ENCODE results near the gene FIBP.

The FIBP gene

GRCh38 chr11:65888163-65888814 lies at the start of gene FIBP:
Gene FIBP, minus strand, starts transcription at chr11:65888471. Its CDS starts 53 bp downstream, at chr11:65888418.
- DNase-seq (ENCODE audit: low spot score): peak; percentile 98

DNA sequence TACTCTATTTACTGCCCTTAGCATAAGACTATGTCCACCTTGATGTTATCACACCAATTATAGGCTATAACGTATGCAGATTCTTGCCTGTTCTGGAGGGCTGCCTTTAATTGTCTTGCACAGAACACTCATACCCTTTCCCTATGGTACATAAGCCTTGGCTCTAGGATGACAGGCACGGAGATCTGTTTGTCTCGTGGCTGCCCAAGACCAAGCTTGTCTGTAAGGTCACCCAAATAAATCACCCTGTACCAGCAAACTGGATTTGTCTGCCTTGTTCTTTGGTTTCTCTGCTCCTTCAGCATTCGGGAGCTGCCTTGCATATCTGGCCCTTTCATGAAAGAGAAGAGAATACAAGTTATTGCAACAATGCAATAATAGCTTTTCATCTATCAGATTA lies 49.5 kb upstream of the FIBP start:
- DNase-seq (ENCODE audit: low spot score): no peak

- DNase-seq (ENCODE audit: low spot score): no peak
These were observed 45.7 kb upstream of the FIBP start for GRCh38 chr11:65934014-65934413.

GRCh38 chr11:65932558-65932919 lies 44.3 kb upstream of the FIBP start:
- no peak for DNase-seq (ENCODE audit: low spot score)

- no peak for DNase-seq (ENCODE audit: low spot score)
These were observed 43.7 kb upstream of the FIBP start for GRCh38 chr11:65931773-65932557.

- DNase-seq (ENCODE audit: low spot score): no peak
These were observed 40.4 kb upstream of the FIBP start for GRCh38 chr11:65928667-65929066.

GRCh38 chr11:65927904-65928397 lies 39.7 kb upstream of the FIBP start:
- peak; percentile 40 for DNase-seq (ENCODE audit: low spot score)

- no peak for DNase-seq (ENCODE audit: low spot score)
These were observed 37.1 kb upstream of the FIBP start for GRCh38 chr11:65925397-65925796.

- no peak for DNase-seq (ENCODE audit: low spot score)
These were observed 34.3 kb upstream of the FIBP start for GRCh38 chr11:65922565-65922964.

DNA sequence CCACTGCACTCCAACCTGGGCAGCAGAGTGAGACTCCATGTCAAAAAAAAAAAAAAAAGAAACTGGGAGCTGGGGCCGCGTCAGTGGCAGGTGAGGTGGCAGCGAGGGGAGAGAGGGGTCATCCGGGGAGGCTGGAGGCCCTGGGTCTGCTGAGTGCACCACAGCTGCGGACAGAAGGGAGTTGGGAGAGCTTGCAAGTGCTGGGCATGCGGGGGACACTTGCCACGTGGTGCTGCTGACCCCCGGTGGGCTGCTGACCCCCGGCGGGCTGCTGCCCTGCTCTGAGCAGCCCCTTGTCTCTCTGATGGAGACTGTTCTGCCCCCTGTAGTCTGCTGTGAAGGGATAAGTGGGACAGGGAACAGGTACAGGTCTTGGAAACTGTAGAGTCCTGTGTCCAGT lies 33.6 kb upstream of the FIBP start:
- DNase-seq (ENCODE audit: low spot score): no peak

DNA sequence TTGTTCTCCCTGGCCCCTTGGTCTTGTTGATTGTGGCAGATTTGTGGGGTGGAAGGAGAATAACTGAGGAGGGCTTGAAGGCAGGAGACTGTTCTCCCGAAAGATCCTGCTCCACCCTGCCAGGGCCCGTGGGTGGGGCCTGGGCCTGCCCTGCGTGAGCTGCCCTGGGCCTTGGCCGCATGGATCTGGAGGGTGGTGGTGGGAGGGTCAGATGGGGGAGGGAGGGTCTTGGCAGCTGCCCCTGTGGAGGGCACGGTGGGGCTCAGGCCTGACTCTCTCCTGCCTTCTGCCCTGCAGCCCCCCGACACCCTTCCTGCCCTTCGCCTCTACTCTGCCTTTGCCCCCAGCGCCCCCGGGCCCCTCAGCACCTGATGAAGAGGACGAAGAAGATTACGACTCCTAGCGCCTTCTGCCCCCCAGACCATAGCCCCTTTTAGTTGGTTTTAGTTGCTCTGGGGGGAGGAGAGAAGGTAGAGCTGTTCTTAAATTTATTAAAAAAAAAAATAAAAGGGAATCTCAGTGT lies 32.8 kb upstream of the FIBP start:
- DNase-seq (ENCODE audit: low spot score): no peak

GRCh38 chr11:65920372-65920802 lies 32.1 kb upstream of the FIBP start:
- no peak for DNase-seq (ENCODE audit: low spot score)

DNA sequence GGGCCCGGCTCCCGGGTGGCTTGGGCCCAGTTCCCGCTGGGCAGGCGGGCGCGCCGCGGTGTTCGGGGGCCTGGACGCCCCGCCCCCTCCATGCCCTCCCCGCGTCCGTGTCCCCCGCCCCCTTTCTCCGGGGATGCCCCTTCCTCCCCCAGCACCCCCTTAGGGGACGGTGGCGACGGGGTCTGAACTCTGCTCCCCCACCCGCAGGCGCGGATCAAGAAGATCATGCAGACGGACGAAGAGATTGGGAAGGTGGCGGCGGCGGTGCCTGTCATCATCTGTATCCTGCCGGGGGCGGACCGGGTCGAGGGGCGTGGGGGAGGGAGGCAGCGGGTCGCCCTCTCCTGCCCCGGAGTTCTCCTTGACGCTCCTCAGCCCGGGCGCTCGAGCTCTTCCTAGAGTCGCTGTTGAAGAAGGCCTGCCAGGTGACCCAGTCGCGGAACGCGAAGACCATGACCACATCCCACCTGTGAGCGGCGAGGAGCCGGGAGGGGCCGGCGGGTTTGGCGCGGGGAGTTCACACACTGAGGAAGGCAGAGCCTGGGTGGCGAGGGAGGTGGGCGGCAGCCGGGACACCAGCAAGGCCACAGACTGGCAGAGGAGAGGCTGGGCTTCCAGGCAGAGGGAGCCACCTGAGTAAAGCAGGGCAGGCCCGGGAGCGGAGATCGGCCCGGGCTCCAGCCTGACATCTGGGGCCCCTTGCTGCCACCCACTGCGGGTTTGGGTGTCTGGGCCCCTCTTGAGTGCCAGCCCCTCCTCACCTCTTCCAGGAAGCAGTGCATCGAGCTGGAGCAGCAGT lies 31.5 kb upstream of the FIBP start:
- DNase-seq (ENCODE audit: low spot score): no peak

- peak; percentile 100 for DNase-seq (ENCODE audit: low spot score)
These were observed 30.9 kb upstream of the FIBP start, which contains the start of gene DRAP1 for GRCh38 chr11:65919141-65919572. Gene DRAP1, plus strand, starts transcription at chr11:65919426. Its CDS starts 76 bp downstream, at chr11:65919502.

DNA sequence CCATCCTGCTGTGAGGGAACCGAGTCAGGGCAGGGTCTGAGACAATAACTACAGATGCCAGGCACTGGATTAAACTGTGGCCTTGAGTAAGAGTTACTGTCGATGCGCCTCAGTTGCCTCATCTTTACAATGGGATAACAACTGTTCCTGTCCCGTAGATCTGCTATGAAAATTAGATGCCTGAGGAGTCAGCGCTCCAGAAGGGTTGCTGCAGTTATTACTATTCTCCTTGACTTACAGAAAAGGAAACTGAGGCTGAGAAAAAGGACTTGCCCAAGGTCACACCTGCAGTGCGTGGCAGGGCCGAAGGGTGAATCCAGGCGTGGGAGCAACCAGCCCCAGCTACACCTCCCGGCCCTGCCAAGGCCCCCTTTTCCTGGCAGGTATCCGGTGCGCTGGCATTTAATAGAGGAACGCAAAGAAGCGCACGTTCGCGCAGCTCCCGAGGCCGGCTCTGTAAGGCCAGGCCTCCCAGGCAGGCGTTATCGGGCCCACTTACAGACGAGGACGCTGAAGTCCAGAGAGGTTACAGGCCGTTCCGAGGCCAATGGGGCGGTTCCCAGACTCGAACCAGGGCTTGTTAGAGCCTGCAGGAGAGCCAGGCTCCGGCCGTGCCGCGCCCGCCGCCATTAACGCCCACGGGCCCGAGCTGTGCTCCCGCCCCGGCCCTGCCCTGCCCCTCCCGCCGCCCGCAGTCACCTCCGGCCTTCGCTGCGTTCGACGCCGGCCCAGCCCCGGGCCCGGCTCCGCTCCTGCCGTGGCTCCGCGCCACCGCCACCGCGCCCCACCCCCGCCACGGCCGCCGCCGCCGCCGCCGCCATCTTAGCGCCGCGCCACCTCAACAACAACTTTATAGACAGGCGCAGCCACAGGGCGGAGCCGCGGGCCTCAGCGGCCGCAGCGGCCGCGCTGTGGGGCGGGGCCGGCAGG lies 30.2 kb upstream of the FIBP start, which contains the start of gene C11orf68:
Gene C11orf68 (minus strand): TSS at position 852 of the 930 bp plus-strand sequence. CDS start 31 bp downstream, at position 821.
- DNase-seq (ENCODE audit: low spot score): no peak

GRCh38 chr11:65917434-65918210 lies 29.4 kb upstream of the FIBP start:
- DNase-seq (ENCODE audit: low spot score): no peak

DNA sequence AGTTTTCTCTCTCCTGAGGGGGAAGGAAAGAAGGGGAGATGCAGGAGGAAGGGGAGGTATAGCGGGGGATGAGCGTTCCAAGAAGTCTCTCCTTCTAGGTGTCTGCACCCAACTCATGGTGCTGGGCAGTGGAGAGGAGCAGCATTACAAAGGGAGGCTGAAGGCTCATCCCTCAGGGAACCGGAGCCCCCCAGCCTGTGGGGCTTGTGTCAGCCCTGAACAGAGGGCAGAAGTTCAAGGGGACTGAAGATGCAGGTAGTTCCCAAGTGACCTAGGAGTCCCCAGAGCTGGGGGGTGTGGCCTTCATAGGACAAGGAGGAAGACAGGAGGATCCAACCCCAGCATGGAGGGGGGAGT lies 28.8 kb upstream of the FIBP start:
- no peak for DNase-seq (ENCODE audit: low spot score)

DNA sequence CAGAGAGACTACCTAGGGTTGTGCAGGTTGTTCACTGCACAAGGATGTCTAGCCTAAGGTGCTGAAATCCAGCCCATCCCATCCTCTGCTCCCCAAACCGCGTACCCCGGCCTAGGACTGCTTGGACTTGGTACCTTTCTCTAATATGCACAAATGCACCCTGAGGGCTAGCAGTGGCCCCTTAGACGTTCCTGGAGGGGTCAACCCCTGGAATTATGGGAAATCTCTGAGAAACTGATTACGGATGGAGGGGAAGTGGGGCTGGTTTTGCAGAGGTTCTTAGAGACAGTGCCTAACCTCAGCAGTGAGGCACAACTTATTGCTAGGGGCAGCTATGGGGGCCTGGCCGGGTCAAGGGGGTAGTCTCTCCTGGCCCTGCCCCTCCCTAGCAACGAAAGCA lies 28.1 kb upstream of the FIBP start:
- no peak for DNase-seq (ENCODE audit: low spot score)

GRCh38 chr11:65915821-65916251 lies 27.6 kb upstream of the FIBP start:
- DNase-seq (ENCODE audit: low spot score): peak; percentile 45
